WTC11 (cell line): Measurements from ENCODE around the gene ADAMTS7. TPM values are rescaled to one million over a fixed set of nuclear protein-coding genes. Genes with fewer than 3 reads are reported as not detected.

Experiments
- ATAC-seq: fragments of 200-7000 bp; cut with Tn5 transposase; 2 replicates; pipeline ENCODE4 v1.10.0; 2021; ENCODE audit warnings: mild to moderate bottlenecking, moderate library complexity
- CTCF ChIA-PET: fragments of 300-600 bp; sonication (Branson Sonifier 250); formaldehyde crosslinking; loops from one replicate; lab custom pipeline; 2021; ENCODE audit warnings: antibody characterized with exemption; lab: Charles Lee
- POLR2A ChIA-PET: fragments of 350-600 bp; sonication (Branson Sonifier 250); formaldehyde crosslinking; loops from one replicate; lab custom pipeline; 2021; ENCODE audit warnings: antibody characterized with exemption; lab: Charles Lee
- DNase-seq: peaks from one replicate; pipeline ENCODE4 v3.0.0; 2021; ENCODE audit warnings: low spot score
- H3K27ac Mint-ChIP-seq: 2 replicates; pipeline ENCODE4 v1.8.0; 2021; ENCODE audit warnings: mixed read lengths
- H3K27me3 Mint-ChIP-seq: 2 replicates; pipeline ENCODE4 v1.8.0; 2021; ENCODE audit warnings: low read depth, mild to moderate bottlenecking, moderate library complexity, mixed read lengths
- H3K36me3 Mint-ChIP-seq: 2 replicates; pipeline ENCODE4 v1.8.0; 2021; ENCODE audit warnings: mixed read lengths
- H3K4me1 Mint-ChIP-seq: 2 replicates; pipeline ENCODE4 v1.8.0; 2022; ENCODE audit warnings: mixed read lengths
- H3K4me3 Mint-ChIP-seq: 2 replicates; pipeline ENCODE4 v1.8.0; 2021; ENCODE audit warnings: mild to moderate bottlenecking, moderate library complexity, mixed read lengths
- H3K9me3 Mint-ChIP-seq: 2 replicates; pipeline ENCODE4 v1.8.0; 2021; ENCODE audit warnings: mixed read lengths
- AR ChIP-seq: fragments of 250-450 bp; sonication (Bioruptor Pico); IDR thresholded peaks from 2 replicates; pipeline ENCODE4 v1.9.0; 2021; ENCODE audit warnings: mild to moderate bottlenecking
- CTCF ChIP-seq: fragments of 200-600 bp; IDR thresholded peaks from 2 replicates; pipeline ENCODE4 v1.8.0; 2022; ENCODE audit warnings: antibody characterized with exemption
- HMGA2 ChIP-seq: fragments of 250-450 bp; sonication (Bioruptor Pico); IDR thresholded peaks from 2 replicates; pipeline ENCODE4 v1.4.0; 2021; ENCODE audit warnings: mild to moderate bottlenecking, moderate library complexity
- MAX ChIP-seq: sonication (generic); formaldehyde crosslinking; IDR thresholded peaks from 2 replicates; pipeline ENCODE4 v1.8.0; 2022; ENCODE audit warnings: mild to moderate bottlenecking, missing genetic modification reagents
- NFE2L1 ChIP-seq: sonication (generic); formaldehyde crosslinking; IDR thresholded peaks from 2 replicates; pipeline ENCODE4 v1.8.1; 2023; ENCODE audit warnings: missing genetic modification reagents
- NR3C1 ChIP-seq: sonication (generic); formaldehyde crosslinking; conservative IDR thresholded peaks from 2 replicates; pipeline ENCODE4 v1.8.1; 2023; ENCODE audit warnings: low read depth, mild to moderate bottlenecking, missing genetic modification reagents
- SMAD3 ChIP-seq: sonication (generic); formaldehyde crosslinking; IDR thresholded peaks from 2 replicates; pipeline ENCODE4 v1.8.0; 2022; ENCODE audit warnings: missing genetic modification reagents, mild to moderate bottlenecking, borderline replicate concordance
- TCF7 ChIP-seq: sonication (generic); formaldehyde crosslinking; IDR thresholded peaks from 2 replicates; pipeline ENCODE4 v1.8.0; 2022; ENCODE audit warnings: mild to moderate bottlenecking, low read depth, missing genetic modification reagents, moderate library complexity
- ZBTB21 ChIP-seq: sonication (generic); formaldehyde crosslinking; IDR thresholded peaks from 2 replicates; pipeline ENCODE4 v1.8.1; 2023; ENCODE audit warnings: mild to moderate bottlenecking, missing genetic modification reagents, borderline replicate concordance
- ZNF138 ChIP-seq: sonication (generic); formaldehyde crosslinking; conservative IDR thresholded peaks from 2 replicates; pipeline ENCODE4 v1.8.1; 2022; ENCODE audit warnings: mild to moderate bottlenecking, moderate library complexity, missing genetic modification reagents
- ZNF317 ChIP-seq: sonication (generic); formaldehyde crosslinking; IDR thresholded peaks from 2 replicates; pipeline ENCODE4 v1.8.1; 2023; ENCODE audit warnings: low read depth, mild to moderate bottlenecking, moderate library complexity, missing genetic modification reagents, borderline replicate concordance
- ZNF532 ChIP-seq: fragments of 250-450 bp; sonication (Bioruptor Pico); IDR thresholded peaks from 2 replicates; pipeline ENCODE4 v1.9.0; 2021; ENCODE audit warnings: mild to moderate bottlenecking, borderline replicate concordance
- total RNA-seq: library from RNA; stranded (reverse); gene quantifications from 3 replicates; pipeline ENCODE4 v1.2.3, GENCODE V29; 2021

ADAMTS7 gene
- total RNA-seq, 1 experiment from 2014 or later: 70.3 TPM

- H3K4me3 Mint-ChIP-seq: no peak overlapping the region
- POLR2A ChIA-PET: interaction anchor here (0.6 kb wide), 1 partner anchor 437 kb away, joined by 3 read pairs; no protein-coding TSS in a partner anchor
- CTCF ChIA-PET: interaction anchor here (0.6 to 5.2 kb wide), 30 partner anchors 10 to 475 kb away, joined by 3 to 64 read pairs (median 4); partner anchors contain the start of genes ADAMTS7, CHRNA3, CHRNA5 and CHRNB4
- peak; percentile 68 for ATAC-seq
- H3K27me3 Mint-ChIP-seq: no peaks in the 10 kb centered on the region; the same call in 1 of the 2 replicates
- peak; percentile 95 for DNase-seq
- H3K4me1 Mint-ChIP-seq: peaks cover 22% of the 10 kb centered on the region
- TF ChIP-seq NR3C1 (CRISPR knock-in tag) (0 out of 2 replicates have a peak, but pooled peaks have one; percentile 38), ZNF317 (CRISPR knock-in tag) (no peak), ZNF532 (CRISPR knock-in tag) (no peak), ZNF138 (CRISPR knock-in tag) (no peak), SMAD3 (CRISPR knock-in tag) (0 out of 2 replicates have a peak, but pooled peaks have one; percentile 51), ZBTB21 (CRISPR knock-in tag) (0 out of 2 replicates have a peak, but pooled peaks have one; percentile 21), MAX (CRISPR knock-in tag) (peak; percentile 67; the same call in 1 of the 2 replicates), CTCF (peak; percentile 71), TCF7 (no peak), NFE2L1 (no peak)
- H3K36me3 Mint-ChIP-seq: no peaks in the 10 kb centered on the region
- H3K27ac Mint-ChIP-seq: no peak overlapping the region
- H3K9me3 Mint-ChIP-seq: no peaks in the 10 kb centered on the region
Observed at GRCh38 chr15:78739996-78740903, 71.0 kb downstream of the ADAMTS7 start.

- Mint-ChIP-seq H3K27ac (no peak overlapping the region), H3K4me3 (no peak overlapping the region), H3K4me1 (peaks cover 22% of the 10 kb centered on the region), H3K9me3 (no peaks in the 10 kb centered on the region)
- POLR2A ChIA-PET: no interaction called here
- TF ChIP-seq HMGA2 (CRISPR knock-in tag): no peak
- TF ChIP-seq AR (CRISPR knock-in tag): no peak
- TF ChIP-seq, all 79 proteins: peak for 0
- DNase-seq (no peak), ATAC-seq (no peak)
- CTCF ChIA-PET: interaction anchor here (1.1 to 5.2 kb wide), 13 partner anchors 12 to 174 kb away, joined by 3 to 64 read pairs (median 7); partner anchors contain the start of genes ADAMTS7, CHRNA3, CHRNA5 and CHRNB4
- Mint-ChIP-seq H3K36me3 (no peaks in the 10 kb centered on the region), H3K27me3 (peaks cover 7% of the 10 kb centered on the region; the same call in 1 of the 2 replicates)
Observed at GRCh38 chr15:78739206-78739605, 72.1 kb downstream of the ADAMTS7 start.
